Measurements from ENCODE around the gene AUTS2.
A peak's percentile ranks its signal among the peaks of the same experiment; 100 is the strongest.

AUTS2 gene

DNA sequence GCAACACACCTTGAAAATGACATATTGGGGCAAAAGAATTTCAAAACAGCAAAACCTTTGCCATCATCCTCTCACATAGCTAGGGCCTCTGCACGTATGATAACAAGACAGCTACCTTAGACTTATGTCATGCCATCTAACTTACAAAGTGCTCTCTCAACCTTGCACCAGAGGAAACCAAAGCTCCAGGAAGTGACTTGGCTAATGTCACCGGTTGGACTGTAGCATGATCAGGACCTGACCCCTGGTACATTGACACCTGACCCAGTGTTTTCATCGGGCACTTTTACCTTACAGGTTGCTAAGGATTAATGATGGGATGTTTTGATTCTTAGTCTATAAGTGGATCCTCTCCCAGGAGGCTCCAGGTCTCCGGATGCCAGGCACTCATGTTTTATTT, 1003.8 kb downstream of the AUTS2 start:
- no peak for DNase-seq (ENCODE audit: low spot score)

DNA sequence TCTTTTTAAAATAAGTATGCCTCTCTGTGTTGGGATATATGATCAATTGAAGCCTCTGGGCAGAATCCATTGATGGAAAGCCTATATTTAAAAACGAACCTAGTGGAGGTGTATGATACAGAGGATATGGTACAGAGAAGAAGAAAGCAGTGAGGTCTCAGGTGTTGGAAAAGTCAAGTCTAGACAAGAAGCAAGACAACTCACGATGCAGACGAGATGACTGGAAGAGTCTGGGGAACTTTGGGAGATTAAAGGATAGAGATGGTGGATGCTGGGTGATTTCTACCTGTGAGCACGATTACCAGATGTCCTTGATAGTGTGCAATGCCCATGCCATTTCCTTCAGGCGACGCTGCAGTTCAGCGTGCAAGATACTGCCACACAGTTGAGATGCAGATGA, 1009.0 kb downstream of the AUTS2 start:
- DNase-seq (ENCODE audit: low spot score), result no peak

GRCh38 chr7:70607759-70608158, 1009.5 kb downstream of the AUTS2 start:
- no peak for DNase-seq (ENCODE audit: low spot score)

DNA sequence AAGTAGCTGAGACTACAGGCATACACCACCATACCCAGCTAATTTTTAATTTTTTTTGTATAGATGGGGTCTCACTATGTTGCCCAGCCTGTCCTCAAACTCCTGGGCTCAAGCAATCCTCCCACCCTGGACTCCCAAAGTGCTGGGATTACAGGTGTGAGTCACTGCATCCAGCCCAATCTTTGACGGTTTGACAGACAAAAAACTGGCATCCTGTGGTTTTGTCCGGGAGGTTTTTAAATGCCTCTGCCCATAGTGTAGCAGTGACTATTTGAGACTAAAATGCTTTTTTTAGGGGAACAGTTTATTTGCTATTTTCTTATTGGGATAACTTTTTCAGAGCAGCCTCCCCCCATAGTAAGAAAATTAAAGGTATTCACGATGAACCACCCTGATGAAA, 1010.0 kb downstream of the AUTS2 start:
- no peak for DNase-seq (ENCODE audit: low spot score)

- DNase-seq (ENCODE audit: low spot score), result no peak
These were observed 1014.5 kb downstream of the AUTS2 start for GRCh38 chr7:70612811-70613210.

- peak; percentile 51 for DNase-seq (ENCODE audit: low spot score)
These were observed 1016.2 kb downstream of the AUTS2 start for GRCh38 chr7:70614237-70615045.

- DNase-seq (ENCODE audit: low spot score), result no peak
These were observed 1016.9 kb downstream of the AUTS2 start for GRCh38 chr7:70615066-70615606.

GRCh38 chr7:70616211-70616610, 1017.9 kb downstream of the AUTS2 start:
- DNase-seq (ENCODE audit: low spot score), result no peak

DNA sequence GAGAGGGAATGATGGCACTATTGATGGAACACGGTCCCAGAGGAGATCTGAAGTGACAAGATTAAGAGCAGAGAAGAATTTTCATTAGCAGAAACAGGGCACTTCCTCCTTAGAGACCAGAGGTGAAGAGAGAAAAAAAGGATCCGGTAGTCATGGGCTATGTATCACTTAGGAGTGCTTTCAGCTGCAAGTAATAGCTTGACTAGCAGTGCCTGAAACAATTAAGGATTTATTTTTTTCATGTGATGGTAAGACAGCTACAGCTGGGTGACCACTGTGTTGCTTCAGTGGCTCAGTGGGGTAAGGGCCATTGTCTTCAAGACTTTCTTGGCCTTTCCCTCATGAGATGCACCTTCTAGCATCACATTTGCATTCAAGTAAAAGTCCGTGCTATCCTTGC, 1018.5 kb downstream of the AUTS2 start:
- DNase-seq (ENCODE audit: low spot score), result no peak

DNA sequence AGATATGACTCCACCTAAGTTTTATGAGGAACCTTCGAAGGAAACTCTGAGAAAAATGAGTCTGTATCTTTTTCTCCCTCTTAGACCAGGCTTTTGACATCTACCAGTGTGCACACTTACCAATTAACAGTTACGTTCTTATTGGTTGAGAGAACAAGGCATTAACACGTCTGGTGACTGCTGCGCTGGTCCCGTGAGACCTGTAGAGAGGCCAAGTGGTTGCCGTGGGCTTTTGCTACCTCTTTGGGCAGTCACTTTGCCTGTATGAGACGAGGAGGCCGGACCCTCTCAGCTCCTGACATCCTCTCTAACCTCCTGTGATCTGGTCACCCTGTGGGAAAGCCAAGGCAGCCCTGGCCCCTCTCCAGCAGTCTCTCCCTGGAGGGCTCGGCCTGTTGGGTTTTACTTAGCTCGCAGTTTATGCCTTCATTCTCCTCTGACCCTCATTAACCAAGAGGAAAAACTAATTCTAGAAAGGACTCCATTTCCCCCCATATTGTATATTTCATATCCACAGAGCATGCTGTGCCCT, 1019.8 kb downstream of the AUTS2 start:
- no peak for DNase-seq (ENCODE audit: low spot score)

DNA sequence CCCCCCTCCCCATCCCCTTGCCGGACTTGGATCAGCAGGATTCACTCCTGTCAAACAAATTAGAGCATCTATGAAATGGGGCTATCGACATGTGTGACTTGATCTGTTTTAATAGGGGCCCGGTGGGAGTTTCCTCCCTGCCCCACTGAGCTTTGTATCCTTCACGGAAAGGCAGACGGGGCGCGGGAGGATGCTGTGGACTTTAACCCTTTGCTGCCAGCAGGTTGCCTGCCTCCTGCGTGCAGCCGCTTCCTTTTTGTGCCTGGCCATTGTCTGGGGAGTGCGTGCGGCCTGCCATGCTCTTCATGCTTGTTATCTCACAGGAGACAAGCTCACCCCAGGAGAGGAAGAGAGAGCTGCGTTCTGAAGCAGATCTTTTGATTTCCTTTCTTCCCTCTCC, 1020.9 kb downstream of the AUTS2 start:
- no peak for DNase-seq (ENCODE audit: low spot score)

GRCh38 chr7:70619659-70620058, 1021.4 kb downstream of the AUTS2 start:
- no peak for DNase-seq (ENCODE audit: low spot score)

- no peak for DNase-seq (ENCODE audit: low spot score)
These were observed 1022.2 kb downstream of the AUTS2 start for GRCh38 chr7:70620333-70621055.

GRCh38 chr7:70621954-70622600, 1023.8 kb downstream of the AUTS2 start:
- DNase-seq (ENCODE audit: low spot score), result no peak

- DNase-seq (ENCODE audit: low spot score), result no peak
These were observed 1024.7 kb downstream of the AUTS2 start for GRCh38 chr7:70622936-70623335.

DNA sequence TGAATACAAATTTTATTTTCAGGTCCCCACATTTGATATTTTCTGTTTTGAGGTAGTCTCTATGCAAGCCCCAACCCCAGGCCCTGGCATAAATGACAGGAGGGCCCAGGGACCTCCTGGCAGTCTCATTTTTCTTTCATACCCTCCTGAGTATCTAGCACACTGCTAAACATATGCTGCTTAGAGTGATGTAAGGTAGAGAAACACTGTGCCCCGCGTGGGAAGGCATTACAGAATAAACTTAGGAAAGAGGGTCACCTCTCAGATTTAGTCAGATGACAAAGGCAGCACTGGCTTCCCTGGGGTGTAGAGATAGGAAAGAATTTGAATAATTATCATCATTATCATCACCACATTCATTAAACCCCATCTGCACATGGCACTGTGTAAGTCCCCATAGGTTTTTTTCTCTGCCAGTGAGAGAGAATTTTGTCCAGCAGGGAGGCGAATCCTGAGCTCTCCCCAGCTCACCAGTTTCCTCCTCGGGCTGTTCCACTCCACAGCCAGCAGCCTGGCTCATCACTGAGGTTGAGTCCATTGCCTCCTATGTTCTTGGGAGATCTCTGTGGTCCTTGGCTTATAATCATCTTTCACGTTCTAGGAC, 1026.3 kb downstream of the AUTS2 start:
- no peak for DNase-seq (ENCODE audit: low spot score)

DNA sequence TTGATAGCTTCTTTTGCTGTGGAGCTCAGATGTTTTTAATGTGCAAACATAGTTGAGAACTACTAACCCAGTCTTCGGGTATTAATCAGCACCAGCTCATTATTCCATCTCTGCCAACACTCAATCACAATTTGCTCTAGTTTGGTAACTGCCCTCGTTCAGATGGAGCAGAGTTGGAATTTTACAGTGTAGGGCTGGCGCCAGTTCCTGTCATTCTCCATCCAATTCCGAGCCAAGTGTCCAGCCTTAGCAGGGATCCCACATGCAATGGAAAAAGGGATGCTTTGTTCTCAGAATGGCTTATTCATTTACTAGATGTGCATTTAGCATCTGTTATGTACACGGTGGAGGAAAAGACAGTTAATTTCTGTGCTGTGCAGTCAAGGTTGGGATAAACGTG, 1029.2 kb downstream of the AUTS2 start:
- DNase-seq (ENCODE audit: low spot score), result no peak

- no peak for DNase-seq (ENCODE audit: low spot score)
These were observed 1032.2 kb downstream of the AUTS2 start for GRCh38 chr7:70630440-70630817.

GRCh38 chr7:70630818-70631457, 1032.7 kb downstream of the AUTS2 start:
- no peak for DNase-seq (ENCODE audit: low spot score)

DNA sequence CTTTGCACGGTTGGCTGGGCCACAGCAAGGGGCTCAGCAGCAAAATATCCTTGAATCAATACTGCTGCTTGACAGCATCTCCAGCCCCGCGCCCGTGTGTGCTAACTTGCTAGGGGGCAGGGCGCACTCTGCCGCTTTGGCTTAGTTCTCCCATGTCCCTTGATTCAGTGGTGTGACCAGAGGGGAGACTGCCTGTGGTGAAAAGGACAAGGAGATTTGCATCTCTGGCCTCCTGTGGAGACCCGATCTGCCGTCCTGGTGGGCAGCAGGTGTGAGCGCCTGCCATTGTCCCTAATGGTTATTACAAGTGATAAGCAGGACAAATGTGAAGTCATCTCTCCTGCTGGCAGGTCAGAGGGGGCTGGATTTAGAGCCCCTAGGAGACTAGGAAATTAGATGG, 1033.4 kb downstream of the AUTS2 start:
- no peak for DNase-seq (ENCODE audit: low spot score)

- no peak for DNase-seq (ENCODE audit: low spot score)
These were observed 1034.1 kb downstream of the AUTS2 start for GRCh38 chr7:70632400-70632799.

GRCh38 chr7:70634071-70634470, 1035.8 kb downstream of the AUTS2 start:
- DNase-seq (ENCODE audit: low spot score), result no peak

Data from kidney capillary endothelial cell (primary cell).